Renal cortical epithelial cell (primary cell): ENCODE data around the gene GIMAP8. TPM values are rescaled to one million over a fixed set of nuclear protein-coding genes. Genes with fewer than 3 reads are reported as not detected.
"Not testable (repeated sequence)": the region's sequence is repeated elsewhere in the genome, so short reads cannot be mapped to it uniquely, and the experiment has no call there.

Experiments
- DNase-seq: peaks from one replicate; pipeline ENCODE4 v3.0.0-alpha.2; 2011; ENCODE audit warnings: low read depth
- total RNA-seq: library from RNA; depleted of rRNA; stranded (reverse); fragments of >200 nt; gene quantifications from 2 replicates; pipeline ENCODE4 v1.2.3, GENCODE V29; 2014

The GIMAP8 gene
- total RNA-seq, 1 donor from 2014 or later, result 0.15 TPM

DNA sequence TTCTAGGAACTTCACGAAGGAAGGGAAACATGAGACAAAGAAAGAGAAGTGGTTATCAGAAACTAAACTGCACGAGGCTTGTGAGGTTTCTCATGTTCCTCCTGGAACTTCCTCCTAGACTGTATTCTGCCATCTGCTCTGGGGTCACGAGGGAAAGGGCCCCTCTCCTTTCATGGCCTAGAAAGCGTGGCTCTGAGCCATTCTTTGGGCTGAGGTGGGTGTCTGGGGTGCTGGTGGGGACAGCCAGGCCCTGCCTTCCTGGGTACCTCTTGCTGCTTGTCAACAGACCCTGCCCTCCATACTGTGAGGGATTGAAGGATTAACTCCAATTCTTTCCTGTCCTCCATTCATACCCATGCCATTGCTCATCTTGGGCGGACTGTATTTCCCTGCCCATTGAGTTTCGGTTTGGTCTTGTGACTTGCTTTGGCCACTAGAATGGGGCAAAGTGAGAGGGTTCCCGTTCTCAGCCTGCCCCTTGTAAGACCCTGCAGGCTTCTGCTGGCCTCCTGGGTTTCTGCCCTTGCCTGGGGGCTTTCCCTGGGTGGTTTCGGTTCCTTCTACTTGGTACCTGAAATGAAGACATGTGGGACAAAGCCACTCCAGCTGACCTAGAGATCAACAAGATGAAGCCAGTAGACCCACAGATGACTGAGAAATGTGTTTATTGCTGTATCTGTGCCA, 14.9 kb upstream of the GIMAP8 start:
- no peak for DNase-seq

DNA sequence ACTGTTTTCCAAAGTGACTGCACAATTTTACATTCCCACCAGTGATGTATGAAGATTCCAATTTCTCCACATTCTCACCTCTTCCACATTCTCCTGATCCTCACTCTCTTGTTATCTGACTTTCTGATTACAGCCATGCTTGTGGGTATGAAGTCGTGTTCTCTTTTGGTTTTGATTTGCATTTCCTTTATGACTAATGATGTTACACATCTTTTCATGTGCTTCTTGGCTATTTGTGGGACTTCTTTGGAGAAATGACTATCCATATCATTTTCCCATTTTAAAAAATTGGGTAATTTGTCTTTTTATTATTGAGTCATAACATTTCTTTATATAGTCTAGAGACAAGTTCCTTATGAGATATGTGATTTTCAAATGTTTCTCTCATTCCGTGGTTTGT, 10.5 kb upstream of the GIMAP8 start:
- peak; percentile 8 for DNase-seq

- no peak for DNase-seq
These were observed 8.9 kb upstream of the GIMAP8 start for GRCh38 chr7:150441524-150441923.

GRCh38 chr7:150442811-150443210, 7.6 kb upstream of the GIMAP8 start:
- DNase-seq, result no peak

DNA sequence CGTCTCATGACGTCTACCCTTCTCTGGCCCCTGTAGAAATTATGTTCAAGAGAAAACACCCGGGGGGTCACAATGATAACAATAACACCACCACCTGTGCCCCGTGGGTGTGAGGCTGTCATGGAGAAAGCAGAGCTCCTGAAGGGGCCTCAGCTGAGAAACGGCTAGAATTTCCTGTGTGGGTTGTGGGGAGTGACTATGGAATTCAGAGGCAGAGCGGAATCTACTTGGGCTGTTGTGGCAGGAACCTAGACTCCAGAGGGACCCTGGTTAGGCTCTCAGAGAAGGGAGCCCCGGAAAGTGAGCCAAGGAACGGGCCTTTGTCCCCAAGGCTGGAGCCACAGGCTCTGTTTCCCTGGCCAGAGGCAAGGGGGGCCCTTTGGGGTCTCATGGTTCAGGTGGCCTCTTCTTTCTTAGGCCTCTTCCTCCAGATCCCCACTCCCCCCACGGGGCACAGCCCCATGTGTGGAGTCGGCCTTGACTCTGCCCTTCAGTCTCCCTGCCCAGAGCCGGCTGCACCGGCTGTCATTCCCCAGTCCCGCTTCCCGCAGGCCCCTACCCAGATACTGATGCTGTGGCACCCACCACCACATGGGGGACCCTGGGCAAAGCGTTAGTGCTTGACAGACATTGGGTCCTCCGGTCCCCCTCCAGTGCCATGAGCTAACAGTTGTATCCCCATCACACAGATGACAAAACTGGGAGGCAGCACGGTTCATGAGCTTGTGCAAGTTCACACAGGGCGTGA, 6.5 kb upstream of the GIMAP8 start:
- DNase-seq, result no peak

DNA sequence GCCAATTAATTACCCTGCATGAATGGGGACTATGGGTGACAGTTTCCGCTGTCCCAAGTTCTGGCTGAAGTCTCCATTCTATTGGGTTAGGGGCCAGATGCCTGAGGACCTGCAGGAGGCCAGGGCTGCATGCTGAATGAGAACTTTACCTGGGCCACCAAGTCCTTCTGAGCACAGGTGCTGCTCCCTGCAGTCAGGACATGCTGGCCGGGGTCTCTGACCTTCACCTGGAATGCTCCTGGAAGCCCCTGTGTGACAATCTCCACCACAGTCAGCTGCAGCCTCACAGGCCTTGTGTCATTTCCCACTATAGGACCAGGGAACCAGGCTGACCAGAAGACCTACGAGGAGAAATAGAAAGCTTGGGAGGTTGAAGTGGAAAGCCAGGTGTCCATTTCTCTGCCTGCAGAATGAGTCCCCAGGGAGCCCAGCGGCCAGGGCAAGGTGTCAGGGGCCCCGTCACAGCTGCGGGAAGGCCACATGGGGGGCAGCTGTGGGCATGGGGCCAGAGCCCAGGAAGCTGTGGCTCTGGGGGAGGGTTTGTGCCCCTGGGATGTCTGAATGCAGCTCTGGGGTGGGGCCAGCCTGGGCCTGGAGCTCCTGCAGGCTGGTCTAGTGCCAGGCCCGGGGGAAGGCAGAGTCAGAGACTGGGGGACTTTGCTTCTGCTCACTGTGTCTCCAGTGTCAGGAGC, 5.6 kb upstream of the GIMAP8 start:
- no peak for DNase-seq

DNA sequence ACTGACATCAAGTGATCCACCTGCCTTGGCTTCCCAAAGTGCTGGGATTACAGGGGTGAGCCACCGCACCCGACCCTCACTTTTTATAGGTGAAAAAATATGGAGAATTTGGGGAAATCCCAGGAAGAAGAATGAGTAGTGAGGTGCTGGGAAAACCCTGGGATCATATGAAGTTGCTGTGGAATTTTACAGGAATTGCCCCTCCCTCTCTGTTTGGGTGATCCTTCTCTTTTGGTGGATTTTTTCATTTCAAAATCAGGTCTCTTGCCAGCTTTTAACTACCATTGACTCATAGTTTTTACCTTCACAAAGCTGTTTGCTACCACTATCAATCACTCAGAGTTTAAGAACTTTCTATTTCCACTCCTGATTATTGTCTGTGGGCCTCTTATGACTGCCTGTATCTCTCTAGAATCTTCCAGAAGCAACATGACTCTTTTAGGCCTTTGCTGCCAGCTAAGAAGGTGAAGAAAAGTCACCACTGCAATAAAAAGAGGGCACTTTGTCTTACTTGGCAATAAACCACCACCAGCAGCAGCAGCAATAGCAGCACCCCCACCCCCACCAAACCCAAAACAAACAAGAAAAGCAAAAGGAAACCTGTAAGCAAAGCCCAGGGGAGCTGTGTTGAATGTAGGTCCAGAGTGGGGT, 4.0 kb upstream of the GIMAP8 start:
- peak; percentile 45 for DNase-seq

DNA sequence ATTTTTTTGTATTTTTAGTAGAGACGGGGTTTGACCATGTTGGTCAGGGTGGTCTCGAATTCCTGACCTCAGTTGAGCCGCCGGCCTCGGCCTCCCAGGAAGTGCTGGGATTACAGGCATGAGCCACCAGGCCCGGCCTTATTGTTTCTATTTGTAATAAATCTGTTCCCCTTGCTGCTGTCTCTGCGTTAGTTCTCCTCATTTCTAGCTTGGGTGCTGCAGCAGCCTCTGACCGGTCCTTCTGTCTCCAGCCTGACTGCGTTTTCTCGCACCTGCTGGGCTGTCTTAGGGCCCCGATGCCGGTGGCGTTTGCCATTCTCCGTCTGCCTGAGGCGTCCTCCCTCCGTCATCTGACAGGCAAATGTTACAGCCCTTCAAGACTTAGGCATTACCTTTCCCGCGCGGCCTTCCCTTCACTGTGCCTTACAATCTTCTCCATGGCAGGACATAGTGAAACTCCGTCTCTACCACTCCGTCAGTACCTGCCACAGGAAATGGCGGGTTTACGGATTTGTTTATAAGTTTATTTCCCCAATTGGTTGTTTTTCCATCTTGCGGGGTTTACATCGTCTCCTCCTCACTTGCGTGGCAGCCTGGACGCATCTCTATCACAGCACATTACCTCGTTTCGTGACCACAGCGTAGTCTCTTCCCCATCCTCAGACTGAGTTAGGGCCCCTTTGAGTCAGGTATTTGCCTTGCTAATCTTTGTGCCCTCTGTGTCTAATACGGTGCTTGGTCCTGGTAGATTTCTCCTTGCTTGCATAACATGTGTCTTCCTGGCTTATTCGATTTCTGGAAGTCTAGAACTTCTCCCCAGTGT, 2.3 kb upstream of the GIMAP8 start:
- no peak for DNase-seq

DNA sequence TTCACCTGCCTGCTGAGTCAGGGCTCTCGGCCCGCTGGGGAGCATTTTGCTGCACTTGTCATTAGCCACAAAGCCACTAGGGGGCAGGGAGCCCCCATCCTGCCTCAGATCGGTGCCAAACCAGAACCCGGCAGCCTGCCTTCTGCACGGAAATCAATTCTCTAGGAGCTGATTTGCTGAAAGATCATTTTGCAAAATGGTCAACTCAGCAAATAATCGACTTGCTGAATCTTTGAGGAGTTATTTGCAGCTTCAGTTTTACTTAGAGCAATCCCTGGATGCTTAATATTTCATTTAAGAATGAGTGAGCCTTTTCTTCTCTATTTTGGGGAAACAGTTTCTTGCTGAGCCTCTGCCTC, 1.7 kb upstream of the GIMAP8 start:
- peak; percentile 42 for DNase-seq

GRCh38 chr7:150449206-150449952, 1.1 kb upstream of the GIMAP8 start:
- no peak for DNase-seq

DNA sequence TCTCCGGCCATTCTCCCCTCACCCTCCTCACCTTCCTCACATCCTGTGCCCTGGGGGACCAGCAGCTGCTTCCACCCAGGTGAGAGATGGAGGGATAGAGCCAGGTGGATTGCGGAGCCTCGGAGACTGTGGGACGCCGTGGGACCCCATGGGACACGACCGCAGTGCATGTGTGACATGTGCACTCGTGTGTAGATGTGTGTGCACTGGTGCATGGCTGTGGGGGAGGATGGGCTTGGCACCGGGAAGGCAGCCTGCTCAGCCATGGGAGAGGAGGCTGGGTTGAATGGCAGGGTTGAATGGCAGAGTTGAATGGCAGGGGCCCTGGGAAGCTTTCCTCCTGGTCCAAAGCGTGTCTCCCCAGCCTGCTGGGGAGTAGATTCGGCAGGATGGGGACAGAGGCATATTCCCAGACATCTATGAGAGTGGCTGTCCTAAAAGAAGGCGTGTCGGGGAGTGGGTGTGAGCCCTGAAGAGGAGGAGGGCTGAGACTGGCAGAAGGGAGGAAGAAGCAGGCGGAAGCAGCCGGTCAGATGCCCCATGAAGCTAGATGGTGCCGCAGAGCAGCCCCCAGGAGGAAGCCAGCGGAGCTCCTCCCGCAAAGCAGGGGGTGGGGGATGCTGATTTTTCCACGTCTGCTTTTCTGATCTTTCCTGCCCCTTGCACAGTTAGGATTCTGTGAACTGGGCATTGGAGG, 815 bp downstream of the GIMAP8 start:
- DNase-seq, result no peak

DNA sequence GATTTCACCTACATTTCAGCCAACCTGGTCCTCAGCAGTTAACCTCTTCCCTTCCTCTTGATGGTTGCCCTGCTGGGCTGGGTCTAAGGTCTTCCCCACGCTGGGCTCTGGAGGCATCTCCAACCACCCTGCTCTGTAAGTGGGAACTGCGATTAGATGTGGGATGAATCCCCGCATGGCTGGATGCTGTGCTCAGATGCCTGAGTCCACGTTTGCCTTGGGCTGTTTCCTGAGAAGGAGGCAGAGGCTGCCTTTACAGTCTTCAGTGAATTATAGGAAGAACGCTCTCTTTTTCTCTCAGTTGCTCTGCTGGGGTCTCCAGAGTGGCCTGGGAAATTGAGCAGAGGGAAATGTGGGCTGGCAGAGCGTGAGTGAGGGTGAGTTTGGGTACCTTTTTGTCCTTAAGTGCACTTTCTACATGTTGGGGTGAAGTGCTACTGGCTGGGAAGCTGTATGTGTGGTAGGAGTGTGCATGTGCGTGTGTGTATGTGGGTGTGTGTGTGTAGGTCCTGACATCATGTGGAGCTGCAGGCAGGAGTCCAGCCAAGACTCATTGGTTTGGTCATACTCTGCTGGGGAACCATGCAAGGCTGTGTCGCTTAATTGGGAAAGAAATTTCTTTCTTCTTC, 1.5 kb downstream of the GIMAP8 start:
- DNase-seq, result no peak

DNA sequence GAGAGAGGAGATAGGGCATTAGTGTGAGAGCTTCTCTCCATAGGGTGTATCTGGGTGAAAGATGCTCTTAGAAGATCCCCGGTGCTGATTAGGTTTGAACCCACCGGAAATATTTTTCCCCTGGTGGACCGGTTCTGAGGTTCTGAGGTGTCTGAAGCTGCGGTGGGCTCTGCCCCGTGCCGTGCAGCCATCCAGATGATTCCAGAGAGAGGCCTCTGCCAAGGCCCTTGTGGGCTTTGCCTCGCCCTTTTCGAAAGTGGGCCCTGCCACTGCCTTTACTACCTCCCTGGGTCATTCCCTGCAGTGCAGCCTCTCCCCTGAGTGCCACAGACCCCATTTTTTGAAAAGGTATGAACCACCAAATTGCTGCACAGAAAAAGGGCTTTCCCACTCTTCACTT, 2.8 kb downstream of the GIMAP8 start:
- DNase-seq, result no peak

DNA sequence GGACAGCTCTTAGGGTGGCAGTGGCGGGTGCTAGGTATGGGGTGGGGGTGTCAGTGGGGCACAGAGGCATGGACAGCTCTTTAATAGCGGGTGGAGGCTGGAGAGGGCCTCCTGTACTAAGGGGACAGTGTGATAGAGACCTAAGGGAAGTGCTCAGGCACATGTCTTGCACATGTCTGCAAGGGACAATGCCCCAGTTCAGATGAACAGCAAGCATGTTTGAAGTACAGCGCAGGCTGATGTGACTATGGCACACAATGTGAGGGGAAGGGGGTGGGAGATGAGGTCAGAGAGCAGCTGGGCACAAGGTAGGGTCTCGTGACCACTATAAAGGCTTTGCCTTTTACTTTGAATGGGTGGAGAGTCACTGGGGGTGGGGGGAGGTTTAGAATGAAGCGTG, 3.5 kb downstream of the GIMAP8 start:
- no peak for DNase-seq

DNA sequence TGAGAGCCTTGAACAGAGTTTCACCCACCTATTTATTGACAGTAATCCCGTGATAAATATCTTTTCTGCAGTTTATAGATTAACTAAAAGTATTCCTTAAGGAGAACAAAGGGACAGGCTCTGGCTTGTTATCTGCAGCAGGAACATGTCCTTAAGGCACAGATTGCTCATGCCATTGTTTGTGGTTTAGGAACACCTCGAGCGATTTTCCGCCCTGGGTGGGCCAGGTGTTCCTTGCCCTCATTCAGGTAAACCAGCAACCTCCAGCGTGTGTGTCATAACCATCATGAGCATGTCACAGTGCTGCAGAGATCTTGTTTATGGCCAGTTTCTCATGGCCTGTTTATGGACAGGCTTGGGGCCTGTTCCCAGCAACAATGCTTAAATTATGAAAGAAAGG, 6.6 kb downstream of the GIMAP8 start:
- not testable (repeated sequence) for DNase-seq

DNA sequence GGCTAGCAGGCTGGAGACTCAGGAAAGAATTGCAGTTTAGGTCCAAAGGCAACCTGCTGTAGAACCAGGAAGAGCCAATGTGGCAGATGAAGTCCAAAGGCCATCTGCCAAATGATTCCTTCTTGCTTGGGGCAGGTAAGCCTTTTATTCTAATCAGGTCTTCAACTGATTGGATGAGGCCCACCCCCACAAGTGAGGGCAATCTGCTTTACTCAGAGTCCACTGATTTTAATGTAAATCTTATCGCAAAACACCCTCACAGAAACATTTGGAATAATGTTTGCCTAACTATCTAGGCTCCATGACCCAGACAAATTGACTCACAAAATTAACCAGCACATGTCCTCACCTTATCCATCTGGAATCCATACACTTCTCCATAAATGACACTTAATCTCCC, 7.8 kb downstream of the GIMAP8 start:
- DNase-seq, result no peak

GRCh38 chr7:150458756-150459155, 8.3 kb downstream of the GIMAP8 start:
- no peak for DNase-seq

GRCh38 chr7:150461520-150461919, 11.1 kb downstream of the GIMAP8 start:
- DNase-seq, result no peak

GRCh38 chr7:150462413-150462812, 12.0 kb downstream of the GIMAP8 start:
- DNase-seq, result no peak

GRCh38 chr7:150463461-150463860, 13.0 kb downstream of the GIMAP8 start:
- DNase-seq, result no peak
